Measurements from ENCODE around the gene SDHAF3. TPM values are rescaled to one million over a fixed set of nuclear protein-coding genes. Genes with fewer than 3 reads are reported as not detected.

SDHAF3 gene
- total and polyA plus RNA-seq, 2 of the 8 experiments (the other 6 are each of a cell fraction or from before 2014, with no cell fraction given) = 12.0 to 31.3 TPM

GRCh38 chr7:97179454-97180104 lies 62.1 kb downstream of the SDHAF3 start (continued):
- no peak for TF ChIP-seq CHD7 (IDR thresholded peaks at IDR 0.05; ENCODE audit: insufficient replicate concordance, low read length)
- no peak for TF ChIP-seq CHD2 (IDR thresholded peaks at IDR 0.05; ENCODE audit: low read length)
- TF ChIP-seq RAD21 (IDR thresholded peaks at IDR 0.05 in 1 of 2, conservative IDR thresholded peaks at IDR 0.05 in 1 of 2; ENCODE audit: low read depth in 2 of 2, low read length in 2 of 2) = peak; percentile 83 to 88
- TF ChIP-seq MAFK (IDR thresholded peaks at IDR 0.05; ENCODE audit: low read depth, low read length) = no peak
- no peak for TF ChIP-seq RNF2 (IDR thresholded peaks at IDR 0.05; ENCODE audit: borderline replicate concordance, low read depth, low read length, missing control alignments, poor library complexity, severe bottlenecking)
- TF ChIP-seq E2F6 (IDR thresholded peaks at IDR 0.05) = no peak
- TF ChIP-seq GTF2F1 (IDR thresholded peaks at IDR 0.05; ENCODE audit: borderline replicate concordance, low read depth, low read length) = no peak
- no peak for TF ChIP-seq EGR1 (IDR thresholded peaks at IDR 0.05; ENCODE audit: borderline replicate concordance, low read depth, low read length)
- TF ChIP-seq SIX5 (IDR thresholded peaks at IDR 0.05; ENCODE audit: low read depth, low read length) = no peak

All from H1 (cell line).